GM19372 (cell line): ENCODE data around the gene PRIM1.
"Not testable (repeated sequence)": the region's sequence is repeated elsewhere in the genome, so short reads cannot be mapped to it uniquely, and the experiment has no call there.

Experiments
- ATAC-seq: cut with Tn5 transposase; IDR thresholded peaks from one replicate; pipeline ENCODE4 v1.9.1; 2021; ENCODE audit warnings: mild to moderate bottlenecking, low read depth, moderate library complexity; ENCODE audit not compliant: unreplicated experiment

The PRIM1 gene

DNA sequence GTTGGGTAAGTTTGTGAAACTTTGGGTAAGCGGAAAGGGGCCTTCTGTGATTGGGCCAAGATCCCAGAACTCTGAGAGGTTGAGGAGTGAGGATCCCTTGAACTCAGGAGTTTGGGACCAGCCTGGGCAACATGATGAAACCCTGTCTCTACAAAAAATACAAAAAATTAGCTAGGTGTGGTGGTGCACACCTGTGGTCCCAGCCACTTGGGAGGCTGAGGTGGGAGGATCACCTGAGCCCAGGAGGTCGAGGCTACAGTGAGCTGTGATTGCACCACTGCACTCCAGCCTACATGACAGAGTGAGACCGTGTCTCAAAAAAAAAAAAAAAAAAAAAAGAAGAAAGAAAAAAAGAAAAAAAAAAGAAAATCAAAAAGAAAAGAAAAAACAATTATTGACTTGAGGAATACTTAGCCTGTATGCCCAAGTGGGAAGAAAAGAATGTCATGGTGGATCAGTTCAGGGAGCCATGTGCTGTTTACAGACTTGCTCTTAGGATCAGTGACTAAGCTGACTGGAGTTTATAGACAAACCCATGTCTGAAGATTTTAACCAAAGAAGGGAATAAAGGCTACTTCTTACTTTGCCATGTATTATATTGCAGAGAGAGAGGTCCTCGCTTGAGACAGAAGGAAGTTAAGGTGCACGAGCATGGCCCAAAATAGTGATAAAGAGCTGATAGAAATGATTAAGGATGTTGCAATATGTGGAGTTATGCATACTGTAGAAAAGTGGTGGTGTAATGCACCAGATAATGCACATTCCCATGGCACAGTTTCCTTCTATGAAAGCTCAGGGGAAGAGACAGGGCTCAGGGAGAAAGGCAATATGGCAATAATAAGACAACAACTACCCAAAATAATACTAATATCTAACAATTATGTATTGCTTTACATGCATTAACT lies 11.9 kb upstream of the PRIM1 start:
- no peak for ATAC-seq

- no peak for ATAC-seq
These were observed 9.7 kb upstream of the PRIM1 start for GRCh38 chr12:56761812-56762211.

- ATAC-seq, result no peak
These were observed 8.3 kb upstream of the PRIM1 start for GRCh38 chr12:56760460-56760859.

- no peak for ATAC-seq
These were observed 7.3 kb upstream of the PRIM1 start for GRCh38 chr12:56759263-56759908.

- no peak for ATAC-seq
These were observed 6.7 kb upstream of the PRIM1 start for GRCh38 chr12:56758728-56759262.

- not testable (repeated sequence) for ATAC-seq
These were observed 5.8 kb upstream of the PRIM1 start for GRCh38 chr12:56757971-56758370.

GRCh38 chr12:56753566-56753965 lies 1.4 kb upstream of the PRIM1 start:
- ATAC-seq, result no peak

GRCh38 chr12:56750596-56750995 lies 1.5 kb downstream of the PRIM1 start:
- not testable (repeated sequence) for ATAC-seq

DNA sequence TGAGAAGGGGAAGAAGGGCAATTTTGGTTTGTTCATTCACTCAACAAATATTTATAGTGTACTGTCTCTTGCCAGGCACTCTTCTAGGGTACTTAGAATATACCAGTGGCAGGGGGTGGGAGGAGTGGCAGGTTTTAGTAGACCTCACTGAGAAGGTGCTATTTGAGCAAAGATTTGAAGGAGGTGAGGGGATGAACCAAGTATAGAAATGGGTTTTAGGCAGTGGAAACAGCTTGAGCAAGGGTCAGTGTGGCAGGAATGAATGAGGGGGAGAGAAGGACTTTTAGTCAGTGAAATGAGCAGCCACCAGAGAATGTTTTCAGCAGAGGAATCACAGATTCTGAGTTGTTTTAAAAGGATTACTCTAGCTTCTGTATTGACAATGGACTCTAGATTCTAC lies 2.3 kb downstream of the PRIM1 start:
- ATAC-seq, result no peak

DNA sequence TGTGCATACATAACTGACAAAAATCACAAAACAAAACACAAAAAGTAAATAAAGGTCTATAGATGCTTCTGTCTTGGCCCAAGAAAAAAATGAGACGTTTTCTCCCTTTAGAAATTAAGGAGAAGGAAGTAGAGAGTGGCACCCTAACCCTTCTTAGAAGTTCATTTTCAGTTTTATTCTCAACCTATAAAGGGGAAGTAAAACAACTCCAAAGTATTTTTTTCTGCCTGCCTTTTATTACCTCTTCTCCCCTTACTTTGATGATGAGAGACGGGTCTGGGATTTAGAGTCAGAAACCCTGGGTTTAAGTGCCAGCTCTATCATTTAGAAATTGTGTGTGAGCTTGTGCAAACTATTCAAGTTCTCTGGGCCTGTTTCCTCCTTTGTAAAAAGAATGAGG lies 2.8 kb downstream of the PRIM1 start:
- no peak for ATAC-seq

DNA sequence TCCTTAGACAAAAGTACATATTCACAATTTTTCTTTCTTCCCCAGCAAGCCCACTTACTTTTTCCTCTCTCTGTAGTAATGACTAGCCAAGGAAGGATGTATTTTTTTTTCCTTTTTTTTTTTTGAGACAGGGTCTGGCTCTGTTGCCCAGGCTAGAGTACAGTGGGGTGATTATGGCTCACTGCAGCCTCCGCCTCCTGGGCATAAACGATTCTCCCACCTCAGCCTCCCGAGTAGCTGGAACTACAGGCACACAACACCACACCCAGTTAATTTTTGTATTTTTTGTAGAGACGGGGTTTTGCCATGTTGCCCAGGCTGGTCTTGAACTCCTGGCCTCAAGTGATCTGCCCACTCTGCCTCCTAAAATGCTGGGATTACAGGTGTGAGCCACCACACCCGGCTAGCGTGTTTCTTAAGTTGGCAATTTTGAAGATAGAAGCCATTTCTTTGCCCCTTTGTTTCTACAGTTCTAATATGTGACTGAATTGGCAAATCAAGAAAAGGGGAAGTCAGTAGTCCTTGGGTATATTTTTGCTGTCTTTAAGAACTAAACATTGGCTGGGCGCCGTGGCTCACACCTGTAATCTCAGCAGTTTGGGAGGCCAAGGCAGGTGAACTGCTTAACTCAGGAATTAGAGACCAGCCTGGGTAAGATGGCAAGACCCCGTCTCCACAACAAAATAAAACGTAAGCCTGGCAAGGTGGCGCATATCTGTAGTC lies 23.8 kb downstream of the PRIM1 start:
- no peak for ATAC-seq

- ATAC-seq, result not testable (repeated sequence)
These were observed 25.9 kb downstream of the PRIM1 start for GRCh38 chr12:56726196-56726675.

DNA sequence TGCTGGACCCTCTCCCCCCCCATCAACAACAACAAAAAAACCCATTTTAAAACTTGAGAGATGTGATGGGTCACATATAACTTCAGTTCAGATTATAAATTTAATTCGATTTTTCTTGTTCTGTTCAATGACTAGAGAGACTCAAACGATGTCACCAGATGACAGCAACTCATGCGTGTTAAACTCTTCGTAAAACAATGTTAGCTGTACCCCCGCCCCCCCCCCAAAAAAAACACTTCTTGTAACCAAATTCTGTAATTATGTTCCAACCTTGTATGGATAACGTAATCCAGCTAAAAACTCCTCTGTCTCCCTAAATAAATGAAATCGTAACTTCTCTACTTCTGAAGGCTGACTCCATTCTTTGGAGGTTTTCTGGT lies 26.4 kb downstream of the PRIM1 start:
- ATAC-seq, result no peak

DNA sequence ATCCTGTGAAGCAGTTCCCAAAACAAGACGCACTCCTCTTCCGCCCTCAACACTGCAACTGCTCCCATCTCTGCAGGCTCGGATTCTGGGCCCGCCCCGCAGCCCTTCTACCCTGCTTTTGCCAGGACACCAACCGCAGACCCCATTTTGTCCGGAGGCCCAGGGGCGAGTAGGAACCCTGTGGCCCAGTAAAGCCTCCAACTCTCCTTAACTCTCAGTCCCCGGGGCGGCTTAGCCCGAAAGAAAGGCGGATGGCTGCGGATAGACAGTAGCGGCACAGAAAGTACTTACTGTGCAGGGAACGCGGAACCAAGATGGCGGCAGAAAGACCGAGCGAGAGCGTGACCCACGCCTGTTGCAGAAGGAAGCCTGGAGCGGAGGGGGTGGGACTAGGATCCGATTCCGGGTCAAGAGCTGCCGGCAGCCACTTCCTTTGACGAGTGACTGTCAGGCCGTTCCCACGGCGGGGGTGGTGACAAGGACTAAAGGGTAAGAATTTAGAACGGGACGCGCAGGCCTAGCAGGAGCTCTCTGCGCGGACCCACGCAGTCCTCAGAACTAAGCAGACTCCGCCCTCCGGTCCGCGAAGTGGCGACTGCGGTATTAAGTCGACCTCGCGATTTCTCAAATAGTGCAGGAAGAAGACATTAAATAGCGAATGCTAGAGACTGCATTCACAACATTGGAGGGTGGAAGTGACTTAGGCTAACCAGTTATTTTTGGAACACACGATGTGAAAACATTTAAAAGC lies 27.0 kb downstream of the PRIM1 start, which contains the start of gene NACA:
TSS of gene NACA (minus strand) at position 328 of the 751 bp plus-strand sequence. CDS start 778 bp downstream, outside the sequence.
- peak; percentile 95 for ATAC-seq

GRCh38 chr12:56724701-56724971 lies 27.5 kb downstream of the PRIM1 start:
- no peak for ATAC-seq

- ATAC-seq, result no peak
These were observed 28.0 kb downstream of the PRIM1 start for GRCh38 chr12:56723889-56724700.

DNA sequence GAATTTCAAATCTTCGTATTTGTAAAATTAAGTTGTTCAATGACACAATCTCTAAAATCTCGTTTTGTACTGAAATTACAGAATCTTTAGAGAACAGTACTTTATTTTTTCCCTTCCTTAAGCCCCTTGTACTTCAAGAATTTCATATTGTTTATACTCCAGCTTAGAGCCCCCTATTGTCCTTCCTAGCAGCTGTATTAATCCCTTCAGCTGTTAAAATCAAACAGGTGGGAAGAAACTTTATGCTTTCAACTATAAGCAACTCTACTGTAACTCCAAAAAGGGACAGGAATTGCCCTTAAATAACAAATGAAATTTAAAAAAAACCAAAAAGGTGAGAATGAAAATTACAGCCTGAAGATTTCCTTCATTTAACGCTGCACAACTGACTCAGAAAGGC lies 28.8 kb downstream of the PRIM1 start:
- no peak for ATAC-seq

DNA sequence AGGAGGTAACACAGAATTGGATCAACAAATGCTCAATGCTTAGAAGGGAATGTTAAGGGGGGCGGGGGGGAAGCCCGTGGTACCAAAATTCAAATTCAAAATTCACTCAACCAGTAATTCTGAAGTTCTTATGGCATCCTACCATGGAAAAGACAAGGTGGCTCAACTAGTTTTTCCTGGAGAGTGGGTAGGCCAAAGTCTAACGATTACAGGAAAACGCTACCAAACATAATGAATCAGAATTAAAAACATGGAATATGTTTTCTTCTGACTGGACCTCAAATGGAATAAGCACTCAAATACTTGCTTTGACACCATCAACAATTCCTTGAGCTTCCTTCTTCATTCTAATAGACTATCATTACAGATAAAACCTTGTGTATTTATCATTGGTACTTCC lies 29.3 kb downstream of the PRIM1 start:
- ATAC-seq, result no peak

GRCh38 chr12:56721721-56722120 lies 30.4 kb downstream of the PRIM1 start:
- no peak for ATAC-seq
